Measurements from ENCODE around the gene SUSD6.

- TF ChIP-seq RXRA (IDR thresholded peaks at IDR 0.05): no peak
- TF ChIP-seq CTCF (IDR thresholded peaks at IDR 0.05; ENCODE audit: low read depth, low read length, missing input control): no peak
- TF ChIP-seq, protein P1, sequence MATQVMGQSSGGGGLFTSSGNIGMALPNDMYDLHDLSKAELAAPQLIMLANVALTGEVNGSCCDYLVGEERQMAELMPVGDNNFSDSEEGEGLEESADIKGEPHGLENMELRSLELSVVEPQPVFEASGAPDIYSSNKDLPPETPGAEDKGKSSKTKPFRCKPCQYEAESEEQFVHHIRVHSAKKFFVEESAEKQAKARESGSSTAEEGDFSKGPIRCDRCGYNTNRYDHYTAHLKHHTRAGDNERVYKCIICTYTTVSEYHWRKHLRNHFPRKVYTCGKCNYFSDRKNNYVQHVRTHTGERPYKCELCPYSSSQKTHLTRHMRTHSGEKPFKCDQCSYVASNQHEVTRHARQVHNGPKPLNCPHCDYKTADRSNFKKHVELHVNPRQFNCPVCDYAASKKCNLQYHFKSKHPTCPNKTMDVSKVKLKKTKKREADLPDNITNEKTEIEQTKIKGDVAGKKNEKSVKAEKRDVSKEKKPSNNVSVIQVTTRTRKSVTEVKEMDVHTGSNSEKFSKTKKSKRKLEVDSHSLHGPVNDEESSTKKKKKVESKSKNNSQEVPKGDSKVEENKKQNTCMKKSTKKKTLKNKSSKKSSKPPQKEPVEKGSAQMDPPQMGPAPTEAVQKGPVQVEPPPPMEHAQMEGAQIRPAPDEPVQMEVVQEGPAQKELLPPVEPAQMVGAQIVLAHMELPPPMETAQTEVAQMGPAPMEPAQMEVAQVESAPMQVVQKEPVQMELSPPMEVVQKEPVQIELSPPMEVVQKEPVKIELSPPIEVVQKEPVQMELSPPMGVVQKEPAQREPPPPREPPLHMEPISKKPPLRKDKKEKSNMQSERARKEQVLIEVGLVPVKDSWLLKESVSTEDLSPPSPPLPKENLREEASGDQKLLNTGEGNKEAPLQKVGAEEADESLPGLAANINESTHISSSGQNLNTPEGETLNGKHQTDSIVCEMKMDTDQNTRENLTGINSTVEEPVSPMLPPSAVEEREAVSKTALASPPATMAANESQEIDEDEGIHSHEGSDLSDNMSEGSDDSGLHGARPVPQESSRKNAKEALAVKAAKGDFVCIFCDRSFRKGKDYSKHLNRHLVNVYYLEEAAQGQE (IDR thresholded peaks at IDR 0.05): no peak
- TF ChIP-seq ZBTB33 (IDR thresholded peaks at IDR 0.05): no peak
- TF ChIP-seq SP1 (IDR thresholded peaks at IDR 0.05): no peak
- TF ChIP-seq JUND (IDR thresholded peaks at IDR 0.05): no peak
- no peak for TF ChIP-seq RAD21 (IDR thresholded peaks at IDR 0.05)
Measured at GRCh38 chr14:69753860-69754259, 142.5 kb downstream of the SUSD6 start.

Measured in liver (tissue), 3 donors.